BJ (cell line): ENCODE results near the gene MAPKAP1. TPM values are rescaled to one million over a fixed set of nuclear protein-coding genes. Genes with fewer than 3 reads are reported as not detected.

Experiments used
- CTCF ChIA-PET: fragments of 350-600 bp; formaldehyde crosslinking; extraction: SDS; loops from one replicate; lab custom pipeline; 2021; ENCODE audit warnings: antibody characterized with exemption, inconsistent platforms; lab: Yijun Ruan, JAX
- POLR2A ChIA-PET: fragments of 300-600 bp; sonication (Branson Sonifier 250); formaldehyde crosslinking; extraction: SDS; loops from one replicate; lab custom pipeline; 2021; ENCODE audit warnings: antibody characterized with exemption; lab: Charles Lee
- DNase-seq: peaks from one replicate; pipeline ENCODE4 v3.0.0-alpha.2; 2011; ENCODE audit warnings: low read depth
- H3K27me3 ChIP-seq: 2 replicates; pipeline ENCODE4 v1.6.0; 2011; ENCODE audit warnings: low read length; ENCODE audit not compliant: control insufficient read depth, insufficient read depth
- H3K36me3 ChIP-seq: 2 replicates; pipeline ENCODE4 v1.5.1; 2011; ENCODE audit warnings: low read length; ENCODE audit not compliant: control insufficient read depth, insufficient read depth
- H3K4me3 ChIP-seq: 2 replicates; pipeline ENCODE4 v1.5.1; 2011; ENCODE audit warnings: low read depth, mild to moderate bottlenecking, control low read depth, low read length
- CTCF ChIP-seq: IDR thresholded peaks from 2 replicates; pipeline ENCODE4 v1.5.1; 2011; ENCODE audit warnings: low read depth, mild to moderate bottlenecking, control low read depth, inconsistent platforms, low read length, moderate library complexity; ENCODE audit not compliant: insufficient read depth
- polyA plus RNA-seq: library from polyadenylated mRNA; depleted of rRNA; stranded (reverse); fragments of >200 nt; gene quantifications from 2 replicates; pipeline ENCODE4 v1.2.3, GENCODE V29; 2011

The MAPKAP1 gene
- polyA plus RNA-seq, 1 experiment, result 113 TPM

- Histone ChIP-seq H3K36me3 (no peaks in the 10 kb centered on the region), H3K27me3 (no peaks in the 10 kb centered on the region; the same call in 1 of the 2 replicates), H3K4me3 (peak overlapping the region; percentile 70)
- POLR2A ChIA-PET, result no interaction called here
- peak; percentile 89 for TF ChIP-seq CTCF
- no peak for DNase-seq
- CTCF ChIA-PET, result interaction anchor here (0.6 to 2.7 kb wide), 40 partner anchors 8 to 1084 kb away, joined by 3 to 18 read pairs (median 3); no protein-coding TSS in a partner anchor
Measured at GRCh38 chr9:125407974-125408900, 298.8 kb downstream of the MAPKAP1 start.

GRCh38 chr9:125407432-125407973, 299.5 kb downstream of the MAPKAP1 start:
- TF ChIP-seq CTCF, result no peak
- H3K36me3 ChIP-seq, result no peaks in the 10 kb centered on the region
- ChIA-PET CTCF (interaction anchor here (0.6 to 2.7 kb wide), 41 partner anchors 8 to 1084 kb away, joined by 3 to 18 read pairs (median 3); no protein-coding TSS in a partner anchor), POLR2A (no interaction called here)
- DNase-seq, result no peak
- peak overlapping the region; percentile 70 for H3K4me3 ChIP-seq
- no peaks in the 10 kb centered on the region; the same call in 1 of the 2 replicates for H3K27me3 ChIP-seq

GRCh38 chr9:125406810-125407087, 300.3 kb downstream of the MAPKAP1 start:
- ChIA-PET CTCF (interaction anchor here (1.1 to 2.7 kb wide), 5 partner anchors 815 to 1085 kb away, joined by 3 to 18 read pairs (median 4); no protein-coding TSS in a partner anchor), POLR2A (no interaction called here)
- H3K4me3 ChIP-seq, result no peak overlapping the region
- no peaks in the 10 kb centered on the region; the same call in 1 of the 2 replicates for H3K27me3 ChIP-seq
- no peaks in the 10 kb centered on the region for H3K36me3 ChIP-seq
- TF ChIP-seq CTCF, result no peak
- DNase-seq, result no peak

- TF ChIP-seq CTCF, result no peak
- ChIA-PET POLR2A (no interaction called here), CTCF (no interaction called here)
- H3K27me3 ChIP-seq, result no peaks in the 10 kb centered on the region; the same call in 1 of the 2 replicates
- no peaks in the 10 kb centered on the region for H3K36me3 ChIP-seq
- DNase-seq, result no peak
- no peak overlapping the region for H3K4me3 ChIP-seq
Measured at GRCh38 chr9:125405938-125406809, 300.8 kb downstream of the MAPKAP1 start.
